ENCODE results near the gene ADAMTSL3. TPM values are rescaled to one million over a fixed set of nuclear protein-coding genes. Genes with fewer than 3 reads are reported as not detected.

The ADAMTSL3 gene
- total RNA-seq, 1 experiment from 2014 or later = 0.05 TPM

DNA sequence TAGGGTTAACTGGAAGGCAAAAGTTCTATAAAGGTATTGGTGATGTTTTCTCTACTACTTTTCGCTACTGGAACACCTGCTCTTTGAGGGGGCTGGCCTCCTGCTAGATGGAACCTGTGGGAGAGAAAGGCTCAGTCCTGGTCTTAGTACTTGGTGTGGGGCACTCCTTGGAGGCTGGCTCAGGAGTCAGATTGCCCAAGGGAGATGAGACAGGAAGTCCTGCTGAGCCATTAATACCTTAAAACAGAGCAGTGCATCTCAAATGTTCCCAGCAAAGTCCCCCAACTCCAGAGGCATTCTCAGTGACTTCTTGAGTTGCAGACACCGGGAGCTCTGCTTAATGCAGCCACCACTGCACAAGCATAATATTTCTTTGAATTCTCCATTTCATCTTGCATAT is 3.1 kb upstream of the ADAMTSL3 start:
- Histone ChIP-seq H3K79me2 (ENCODE audit: insufficient read depth, low read length) (no peaks in the 10 kb centered on the region), H3K27me3 (ENCODE audit: insufficient read depth, low read length) (peaks cover 17% of the 10 kb centered on the region), H3K4me2 (ENCODE audit: low read length) (no peak overlapping the region), H3K4me3 (replicated peaks in 1 of 2; ENCODE audit: low read depth in 1 of 2, low read length in 2 of 2) (no peak overlapping the region), H3K9me2 (ENCODE audit: insufficient read depth) (no peaks in the 10 kb centered on the region), H3K36me3 (ENCODE audit: control insufficient read depth in 1 of 2, insufficient read depth in 2 of 2, low read length in 2 of 2) (no peaks in the 10 kb centered on the region), H2AFZ (ENCODE audit: low read depth, low read length, poor library complexity, severe bottlenecking) (no peak overlapping the region), H3K9me3 (ENCODE audit: control insufficient read depth in 1 of 2, insufficient read depth in 1 of 2, low read depth in 1 of 2, low read length in 2 of 2) (no peaks in the 10 kb centered on the region), H3K9ac (ENCODE audit: low read length) (no peak overlapping the region), H3K27ac (ENCODE audit: low read depth, low read length) (no peak overlapping the region), H3K4me1 (ENCODE audit: control insufficient read depth in 1 of 2, insufficient read depth in 2 of 2, low read length in 2 of 2) (no peaks in the 10 kb centered on the region), H4K20me1 (ENCODE audit: insufficient read depth) (no peaks in the 10 kb centered on the region)
- POLR2A ChIA-PET = no interaction called here
- no TSS peak for BruUV-seq (replicated peaks)
- RAD21 ChIA-PET (ENCODE audit: low non-redundant PET in 1 of 2, low total read pairs in 2 of 2, uncharacterized antibody in 2 of 2, unreplicated experiment in 2 of 2) = no interaction called here
- intact Hi-C loops (cut with micrococcal nuclease) = no loop called here
- TF ChIP-seq SIN3A (IDR thresholded peaks at IDR 0.05; ENCODE audit: low read depth) (no peak), TCF7L2 (IDR thresholded peaks at IDR 0.05; ENCODE audit: borderline replicate concordance, extremely low read depth, insufficient read depth, insufficient read length) (no peak), ELF1 (IDR thresholded peaks at IDR 0.05; ENCODE audit: borderline replicate concordance, low read depth) (no peak), SRF (IDR thresholded peaks at IDR 0.05; ENCODE audit: low read depth) (no peak), SP1 (IDR thresholded peaks at IDR 0.05; ENCODE audit: low read depth) (no peak), EZH2 (IDR thresholded peaks at IDR 0.05) (no peak), FOSL1 (IDR thresholded peaks at IDR 0.05; ENCODE audit: low read depth) (no peak), POLR2AphosphoS5 (IDR thresholded peaks at IDR 0.05; ENCODE audit: low read depth, low read length) (no peak)
- DNase-seq (ENCODE audit: low read depth, low spot score) (no peak), ATAC-seq (no peak)
- CTCF ChIA-PET = no interaction called here

- Histone ChIP-seq H3K36me3 (ENCODE audit: control insufficient read depth in 1 of 2, insufficient read depth in 2 of 2, low read length in 2 of 2) (no peaks in the 10 kb centered on the region), H3K4me1 (ENCODE audit: control insufficient read depth in 1 of 2, insufficient read depth in 2 of 2, low read length in 2 of 2) (no peaks in the 10 kb centered on the region), H3K79me2 (ENCODE audit: insufficient read depth, low read length) (no peaks in the 10 kb centered on the region), H4K20me1 (ENCODE audit: insufficient read depth) (no peaks in the 10 kb centered on the region), H3K27me3 (ENCODE audit: insufficient read depth, low read length) (peaks cover 17% of the 10 kb centered on the region), H2AFZ (ENCODE audit: low read depth, low read length, poor library complexity, severe bottlenecking) (no peak overlapping the region), H3K4me2 (ENCODE audit: low read length) (no peak overlapping the region), H3K9ac (ENCODE audit: low read length) (no peak overlapping the region), H3K9me2 (ENCODE audit: insufficient read depth) (no peaks in the 10 kb centered on the region), H3K9me3 (ENCODE audit: control insufficient read depth in 1 of 2, insufficient read depth in 1 of 2, low read depth in 1 of 2, low read length in 2 of 2) (no peaks in the 10 kb centered on the region), H3K27ac (ENCODE audit: low read depth, low read length) (no peak overlapping the region), H3K4me3 (replicated peaks in 1 of 2; ENCODE audit: low read depth in 1 of 2, low read length in 2 of 2) (no peak overlapping the region)
- ATAC-seq = no peak
- no TSS peak for BruUV-seq (replicated peaks)
- no peak for TF ChIP-seq FOSL1 (IDR thresholded peaks at IDR 0.05; ENCODE audit: low read depth)
- TF ChIP-seq CTCF (IDR thresholded peaks at IDR 0.05 in 2 of 3, conservative IDR thresholded peaks at IDR 0.05 in 1 of 3; ENCODE audit: borderline replicate concordance in 1 of 3, insufficient read depth in 1 of 3, low read depth in 2 of 3, low read length in 2 of 3) = no peak
- TF ChIP-seq TCF7L2 (IDR thresholded peaks at IDR 0.05; ENCODE audit: borderline replicate concordance, extremely low read depth, insufficient read depth, insufficient read length) = no peak
- TF ChIP-seq, protein P1, sequence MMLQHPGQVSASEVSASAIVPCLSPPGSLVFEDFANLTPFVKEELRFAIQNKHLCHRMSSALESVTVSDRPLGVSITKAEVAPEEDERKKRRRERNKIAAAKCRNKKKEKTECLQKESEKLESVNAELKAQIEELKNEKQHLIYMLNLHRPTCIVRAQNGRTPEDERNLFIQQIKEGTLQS (IDR thresholded peaks at IDR 0.05) = no peak
- no peak for TF ChIP-seq POLR2A (IDR thresholded peaks at IDR 0.05; ENCODE audit: borderline replicate concordance, extremely low read depth, insufficient read depth, insufficient read length)
- no peak for TF ChIP-seq ZBTB33 (IDR thresholded peaks at IDR 0.05; ENCODE audit: extremely low read depth, insufficient replicate concordance, low read length)
- no peak for TF ChIP-seq MAX (IDR thresholded peaks at IDR 0.05)
- TF ChIP-seq JUND (IDR thresholded peaks at IDR 0.05) = no peak
- no peak for TF ChIP-seq EZH2phosphoT487 (IDR thresholded peaks at IDR 0.05; ENCODE audit: borderline replicate concordance)
- TF ChIP-seq EGR1 (IDR thresholded peaks at IDR 0.05; ENCODE audit: low read depth) = no peak
- no peak for TF ChIP-seq SIN3A (IDR thresholded peaks at IDR 0.05; ENCODE audit: low read depth)
- intact Hi-C loops (cut with micrococcal nuclease) = no loop called here
- RAD21 ChIA-PET (ENCODE audit: low non-redundant PET in 1 of 2, low total read pairs in 2 of 2, uncharacterized antibody in 2 of 2, unreplicated experiment in 2 of 2) = no interaction called here
- DNase-seq (ENCODE audit: low read depth, low spot score) = no peak
- CTCF ChIA-PET = no interaction called here
- POLR2A ChIA-PET = no interaction called here
Observed at GRCh38 chr15:83651541-83651940, 2.4 kb upstream of the ADAMTSL3 start.

Measured in HCT116 (cell line).